K562 (cell line): ENCODE measurements around the gene NMT1. TPM values are rescaled to one million over a fixed set of nuclear protein-coding genes. Genes with fewer than 3 reads are reported as not detected.

ENCODE experiments used
- COPS2 ChIP-seq: fragments of 450-650 bp; conservative IDR thresholded peaks from 2 replicates; pipeline ENCODE4 v1.6.1; 2016; ENCODE audit warnings: mild to moderate bottlenecking, moderate library complexity
- HMGN3 ChIP-seq: IDR thresholded peaks from 2 replicates; pipeline ENCODE4 v1.6.1; 2011; ENCODE audit warnings: borderline replicate concordance, low read depth, mild to moderate bottlenecking, mixed read lengths, low read length; ENCODE audit not compliant: insufficient read length; ENCODE audit errors: extremely low read depth
- NCOA1 ChIP-seq: fragments of 450-650 bp; IDR thresholded peaks from 2 replicates; pipeline ENCODE4 v1.6.1; 2016; ENCODE audit warnings: low read depth
- PHF21A ChIP-seq: fragments of 450-650 bp; IDR thresholded peaks from 2 replicates; pipeline ENCODE4 v1.6.1; 2017; ENCODE audit warnings: low read depth, borderline replicate concordance
- TCF3 ChIP-seq: sonication (generic); formaldehyde crosslinking; IDR thresholded peaks from 2 replicates; pipeline ENCODE4 v1.4.0; 2020; ENCODE audit warnings: mild to moderate bottlenecking, missing genetic modification reagents
- polyA plus RNA-seq, 8 experiments: library from polyadenylated mRNA; depleted of rRNA in 4 of 8; stranded (reverse) in 5 of 8; unstranded in 3 of 8; fragments of >200 nt; fragmentation: Nextera tagmentation in 2 of 8; fragmentation: Illumina TruSeq in 1 of 8; extraction: Ambion mirVana in 2 of 8; extraction: Trizol in 1 of 8; gene quantifications; 2 replicates each; pipeline versions ENCODE4 v1.2.1 to v1.2.3, GENCODE V29; 2011 to 2014; ENCODE audit warnings: inconsistent platforms in 1 of 8, missing spikeins in 1 of 8
- total RNA-seq, 7 experiments: library from RNA; depleted of rRNA in 6 of 7; stranded (reverse); fragments of >200 nt in 6 of 7; fragmentation: Illumina TruSeq in 2 of 7; extraction: Trizol in 2 of 7; gene quantifications; 2 replicates each; pipeline versions ENCODE4 v1.2.1 to v1.2.3, GENCODE V29; 2011 to 2021; ENCODE audit warnings: low replicate concordance in 1 of 7
- TF ChIP-seq, protein P1 (sequence below): sonication (generic); formaldehyde crosslinking; IDR thresholded peaks from 2 replicates; pipeline ENCODE4 v1.9.0; 2022; ENCODE audit warnings: mild to moderate bottlenecking, missing genetic modification reagents
- TF ChIP-seq, protein P2 (sequence below): IDR thresholded peaks from 2 replicates; pipeline ENCODE4 v1.6.1; 2011; ENCODE audit not compliant: insufficient read length; ENCODE audit errors: extremely low read depth

Gene NMT1
- total and polyA plus RNA-seq, 9 of the 15 experiments (the other 6 are each of a cell fraction or from before 2014, with no cell fraction given) = 86.7 to 569 (median 213) TPM

DNA sequence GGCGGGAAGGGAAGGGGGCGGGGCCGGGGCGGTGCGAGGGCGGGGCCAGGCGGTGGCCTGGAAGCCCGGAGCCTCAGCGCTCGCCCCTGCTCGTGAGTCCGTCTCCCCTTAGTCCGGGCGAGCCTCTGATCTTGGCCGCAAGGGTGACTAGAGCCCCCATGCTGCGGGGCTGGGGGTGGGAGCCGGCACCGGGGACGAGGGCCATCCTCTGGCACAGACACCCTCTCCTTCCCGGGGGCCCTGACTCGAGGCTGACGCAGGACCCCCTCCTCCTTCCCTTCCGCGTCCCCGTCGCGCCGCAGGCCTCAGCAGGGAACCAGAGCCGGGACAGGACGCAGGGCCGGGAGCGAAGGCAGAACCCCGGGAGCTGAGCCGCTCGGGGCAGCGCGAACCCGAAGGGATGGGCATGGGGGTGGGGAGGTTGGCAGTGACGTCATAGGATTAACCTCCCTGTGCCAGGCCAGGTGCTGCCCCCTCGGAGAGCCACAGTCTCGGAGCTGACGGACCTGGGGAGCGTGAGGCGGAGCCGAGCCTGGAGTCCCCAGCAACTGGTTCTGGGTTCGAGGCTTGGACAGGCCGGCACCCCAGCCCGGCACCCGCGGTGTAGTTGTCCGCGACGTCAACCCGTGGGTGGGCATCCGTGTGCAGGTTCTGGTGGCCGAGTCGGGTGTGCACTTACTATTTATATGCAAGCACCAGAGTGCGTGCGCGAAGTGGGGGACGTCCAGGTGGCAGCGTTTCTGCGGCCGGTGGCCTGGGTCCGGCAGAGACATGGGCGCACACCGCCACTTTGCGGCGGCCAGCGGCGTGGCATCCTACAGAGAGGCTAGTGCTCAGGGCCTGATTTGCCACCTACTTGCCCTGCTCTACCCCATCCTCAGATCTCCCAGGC is 71.7 kb downstream of the NMT1 start (continued):
- TF ChIP-seq COPS2 (no peak), HMGN3 (peak; percentile 30), TCF3 (0 out of 2 replicates have a peak, but pooled peaks have one; percentile 14), NCOA1 (no peak), PHF21A (no peak)
- TF ChIP-seq, protein P1, sequence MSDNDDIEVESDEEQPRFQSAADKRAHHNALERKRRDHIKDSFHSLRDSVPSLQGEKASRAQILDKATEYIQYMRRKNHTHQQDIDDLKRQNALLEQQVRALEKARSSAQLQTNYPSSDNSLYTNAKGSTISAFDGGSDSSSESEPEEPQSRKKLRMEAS (CRISPR knock-in tag) = peak; percentile 67
- TF ChIP-seq, protein P2, sequence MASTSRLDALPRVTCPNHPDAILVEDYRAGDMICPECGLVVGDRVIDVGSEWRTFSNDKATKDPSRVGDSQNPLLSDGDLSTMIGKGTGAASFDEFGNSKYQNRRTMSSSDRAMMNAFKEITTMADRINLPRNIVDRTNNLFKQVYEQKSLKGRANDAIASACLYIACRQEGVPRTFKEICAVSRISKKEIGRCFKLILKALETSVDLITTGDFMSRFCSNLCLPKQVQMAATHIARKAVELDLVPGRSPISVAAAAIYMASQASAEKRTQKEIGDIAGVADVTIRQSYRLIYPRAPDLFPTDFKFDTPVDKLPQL = no peak
- TF ChIP-seq, all 486 proteins: peak for 82
